ENCODE measurements around the gene DCHS2.

The DCHS2 gene

DNA sequence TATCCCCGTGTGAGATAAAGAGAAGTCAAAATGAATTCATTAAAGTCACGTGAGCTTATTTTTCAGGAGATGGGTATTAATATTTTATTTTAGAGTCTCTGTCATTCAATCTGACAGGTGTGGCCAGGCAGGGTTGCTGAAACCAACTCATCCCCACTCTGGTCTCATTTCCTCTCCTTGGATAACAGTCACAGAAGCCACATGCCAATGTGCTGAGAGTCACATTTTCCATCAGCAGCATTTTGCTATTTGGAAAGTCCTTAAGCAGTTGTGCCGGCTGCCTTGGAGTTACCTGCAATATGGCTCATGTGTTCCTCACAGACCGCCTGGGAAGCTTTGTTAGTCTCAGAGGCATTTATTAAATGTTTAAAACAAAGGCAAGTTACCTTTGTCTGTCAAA is 302.3 kb downstream of the DCHS2 start:
- DNase-seq, result no peak

- DNase-seq, result no peak
These were observed 304.7 kb downstream of the DCHS2 start for GRCh38 chr4:154186888-154187287.

DNA sequence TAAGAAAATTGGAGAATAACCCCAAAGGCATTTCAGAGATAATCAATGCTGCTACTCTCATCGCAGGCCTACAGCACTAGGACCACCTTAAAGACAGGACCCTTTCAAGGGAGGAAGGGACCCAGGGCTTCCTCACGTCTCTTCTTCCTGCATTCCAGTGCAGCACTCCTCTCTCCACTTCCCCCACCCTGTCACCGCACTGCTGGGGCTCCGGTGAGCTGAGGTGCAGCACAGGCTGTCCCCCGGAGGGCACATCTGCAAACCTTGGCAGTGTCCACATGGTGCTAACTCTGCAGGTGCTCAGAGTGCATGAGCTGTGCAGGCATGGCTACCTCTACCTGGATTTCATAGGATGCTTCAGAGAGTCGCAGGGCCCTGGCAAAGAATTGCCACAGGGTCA is 305.6 kb downstream of the DCHS2 start:
- DNase-seq, result no peak

GRCh38 chr4:154184238-154184637 is 307.4 kb downstream of the DCHS2 start:
- DNase-seq, result no peak

DNA sequence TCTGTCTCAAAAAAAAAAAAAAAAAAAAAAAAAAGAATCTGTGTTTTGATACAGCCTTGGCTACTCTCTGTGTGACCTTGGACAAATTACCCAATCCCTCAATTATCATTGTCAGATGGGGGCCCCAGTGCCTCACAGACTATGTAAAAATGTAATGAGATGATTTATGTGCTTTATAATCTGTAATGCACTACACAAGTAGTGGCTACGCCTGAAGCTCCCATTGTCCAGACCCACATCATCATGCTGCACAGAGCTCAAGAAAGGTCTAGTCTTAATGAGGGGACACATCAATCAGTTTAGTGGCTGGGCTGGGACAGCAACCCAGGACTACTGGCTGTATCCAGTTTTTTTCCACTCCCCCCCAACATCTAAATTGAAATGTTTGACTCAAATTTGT is 308.3 kb downstream of the DCHS2 start:
- no peak for DNase-seq
